HL-60 (cell line): Measurements from ENCODE around the gene TIMM8B.

Experiments
- CTCF ChIP-seq: IDR thresholded peaks from one replicate; pipeline ENCODE4 v1.5.1; 2011; ENCODE audit warnings: low read length, control low read depth, inconsistent platforms; ENCODE audit not compliant: insufficient read depth
- POLR2AphosphoS5 ChIP-seq: IDR thresholded peaks from 2 replicates; pipeline ENCODE4 v1.6.1; 2012; ENCODE audit warnings: low read depth

- TF ChIP-seq CTCF (no peak), POLR2AphosphoS5 (no peak)
Measured at GRCh38 chr11:112132737-112133136, 46.2 kb upstream of the TIMM8B start.
